ENCODE measurements around the gene DOCK11.

- no peak for TF ChIP-seq POLR2A (IDR thresholded peaks at IDR 0.05)
- TF ChIP-seq, protein P1, sequence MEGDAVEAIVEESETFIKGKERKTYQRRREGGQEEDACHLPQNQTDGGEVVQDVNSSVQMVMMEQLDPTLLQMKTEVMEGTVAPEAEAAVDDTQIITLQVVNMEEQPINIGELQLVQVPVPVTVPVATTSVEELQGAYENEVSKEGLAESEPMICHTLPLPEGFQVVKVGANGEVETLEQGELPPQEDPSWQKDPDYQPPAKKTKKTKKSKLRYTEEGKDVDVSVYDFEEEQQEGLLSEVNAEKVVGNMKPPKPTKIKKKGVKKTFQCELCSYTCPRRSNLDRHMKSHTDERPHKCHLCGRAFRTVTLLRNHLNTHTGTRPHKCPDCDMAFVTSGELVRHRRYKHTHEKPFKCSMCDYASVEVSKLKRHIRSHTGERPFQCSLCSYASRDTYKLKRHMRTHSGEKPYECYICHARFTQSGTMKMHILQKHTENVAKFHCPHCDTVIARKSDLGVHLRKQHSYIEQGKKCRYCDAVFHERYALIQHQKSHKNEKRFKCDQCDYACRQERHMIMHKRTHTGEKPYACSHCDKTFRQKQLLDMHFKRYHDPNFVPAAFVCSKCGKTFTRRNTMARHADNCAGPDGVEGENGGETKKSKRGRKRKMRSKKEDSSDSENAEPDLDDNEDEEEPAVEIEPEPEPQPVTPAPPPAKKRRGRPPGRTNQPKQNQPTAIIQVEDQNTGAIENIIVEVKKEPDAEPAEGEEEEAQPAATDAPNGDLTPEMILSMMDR (IDR thresholded peaks at IDR 0.05): no peak
Observed at GRCh38 chrX:118623062-118623461, 127.4 kb downstream of the DOCK11 start.
